OCI-M1 (cell line): ENCODE data around the gene CD69.
"Not testable (repeated sequence)": the region's sequence is repeated elsewhere in the genome, so short reads cannot be mapped to it uniquely, and the experiment has no call there.

Experiments
- DNase-seq: peaks from one replicate; lab custom pipeline; 2025; lab: John Stamatoyannopoulos, UW

The CD69 gene

GRCh38 chr12:9719790-9720189 lies 40.9 kb downstream of the CD69 start:
- DNase-seq = no peak

DNA sequence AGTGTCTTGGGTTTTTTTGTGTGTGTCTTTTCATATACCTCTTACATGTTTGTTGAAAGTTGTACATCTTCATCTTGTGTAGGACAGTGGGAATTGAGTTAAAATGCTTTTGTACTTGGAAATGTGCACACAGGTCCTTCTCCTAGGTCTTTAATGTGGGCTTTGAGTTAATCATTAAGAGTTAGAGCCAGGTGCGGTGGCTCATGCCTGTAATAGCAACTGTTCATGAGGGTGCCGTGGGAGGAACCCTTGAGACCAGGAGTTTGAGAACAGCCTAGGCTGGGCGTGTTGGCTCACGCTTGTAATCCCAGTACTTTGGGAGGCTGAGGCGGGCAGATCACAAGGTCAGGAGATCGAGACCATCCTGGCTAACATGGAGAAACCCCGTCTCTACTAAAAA lies 41.7 kb downstream of the CD69 start:
- DNase-seq = no peak

GRCh38 chr12:9717070-9717925 lies 43.4 kb downstream of the CD69 start:
- DNase-seq = no peak

- DNase-seq = not testable (repeated sequence)
Measured at GRCh38 chr12:9713032-9713558, 47.6 kb downstream of the CD69 start.

- DNase-seq = no peak
Measured at GRCh38 chr12:9711664-9712063, 49.0 kb downstream of the CD69 start.

DNA sequence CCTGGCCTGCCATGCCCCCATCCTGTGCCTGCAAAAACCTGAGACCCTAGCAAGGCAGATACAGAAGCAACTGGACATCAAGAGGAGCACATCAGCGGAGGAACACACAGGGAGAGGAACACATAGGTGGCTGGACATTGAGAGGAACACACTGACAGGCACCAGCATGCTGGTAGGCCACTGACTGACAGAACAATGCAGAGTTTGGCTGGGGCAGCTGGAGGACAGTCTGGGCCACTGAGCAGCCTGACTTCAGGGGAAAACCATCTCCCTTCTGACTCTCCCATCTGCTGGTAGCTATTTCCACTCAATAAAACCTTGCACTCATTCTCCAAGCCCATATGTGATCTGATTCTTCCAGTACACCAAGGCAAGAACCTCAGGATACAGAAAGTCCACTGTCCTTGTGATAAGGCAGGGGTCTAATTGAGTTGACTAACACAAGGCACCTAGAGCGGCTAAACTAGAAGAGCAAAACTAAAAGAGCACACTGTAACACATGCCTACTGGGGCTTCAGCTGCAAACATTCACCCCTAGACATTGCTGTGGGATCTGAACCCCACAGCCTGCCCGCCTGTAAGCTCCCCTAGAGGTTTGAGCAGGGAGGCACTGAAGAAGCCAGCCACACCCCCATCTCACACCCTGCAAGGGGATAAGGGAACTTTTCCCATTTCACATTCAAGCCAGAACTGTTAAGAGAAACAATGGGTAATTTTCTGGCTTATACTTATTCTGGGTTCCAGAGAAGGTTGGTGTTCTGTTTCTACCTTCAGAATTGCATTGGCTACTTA lies 49.9 kb downstream of the CD69 start:
- DNase-seq = no peak

DNA sequence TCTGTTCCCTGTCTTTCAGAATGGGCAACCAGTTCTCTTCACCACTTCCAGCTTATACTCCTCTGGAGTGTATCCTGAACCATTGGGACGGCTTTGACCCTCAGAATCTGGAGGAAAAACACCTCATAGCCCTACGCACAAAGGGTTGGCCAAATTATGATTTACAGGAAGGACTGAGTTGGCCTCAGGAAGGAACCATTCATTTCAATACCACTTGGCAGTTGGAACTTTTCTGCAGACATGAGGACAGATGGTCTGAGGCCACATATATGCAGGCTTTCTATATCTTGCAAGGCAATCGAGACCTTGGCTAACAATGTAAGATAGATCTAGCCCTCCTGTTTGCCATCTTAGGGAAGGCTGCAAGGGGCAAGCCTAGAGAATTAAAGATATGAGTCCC lies 51.8 kb downstream of the CD69 start:
- no peak for DNase-seq

- peak; percentile 74 for DNase-seq
Measured at GRCh38 chr12:9707864-9708808, 52.6 kb downstream of the CD69 start.

GRCh38 chr12:9707356-9707755 lies 53.3 kb downstream of the CD69 start:
- peak; percentile 28 for DNase-seq

- DNase-seq = no peak
Measured at GRCh38 chr12:9706086-9706685, 54.5 kb downstream of the CD69 start.

DNA sequence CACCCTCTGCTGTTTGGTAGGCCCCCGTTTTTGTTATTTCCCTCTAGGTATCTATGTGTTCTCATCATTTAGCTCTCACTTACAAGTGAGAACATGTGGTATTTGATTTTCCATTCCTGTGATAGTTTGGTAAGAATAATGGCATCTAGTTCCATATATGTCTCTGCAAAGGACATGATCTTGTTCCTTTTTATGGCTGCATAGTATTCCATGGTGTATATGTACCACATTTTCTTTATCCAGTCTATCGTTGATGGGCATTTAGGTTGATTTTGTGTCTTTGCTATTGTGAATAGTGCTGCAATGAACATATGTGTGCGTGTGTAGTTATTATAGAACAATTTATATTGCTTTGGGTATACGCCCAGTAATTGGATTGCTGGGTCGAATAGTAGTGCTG lies 56.1 kb downstream of the CD69 start:
- DNase-seq = not testable (repeated sequence)
